ENCODE measurements around the gene ALCAM. TPM values are rescaled to one million over a fixed set of nuclear protein-coding genes. Genes with fewer than 3 reads are reported as not detected.

Gene ALCAM
- total RNA-seq, 2 experiments from 2014 or later, result 1.6 to 1.9 TPM

GRCh38 chr3:105435277-105435676 is 68.6 kb downstream of the ALCAM start:
- no peak for TF ChIP-seq CTCF (IDR thresholded peaks at IDR 0.05)
- ATAC-seq (ENCODE audit: poor library complexity) (no peak), DNase-seq (no peak)
- Histone ChIP-seq H3K27me3 (ENCODE audit: control insufficient read depth in 1 of 2, insufficient read depth in 2 of 2, low read length in 2 of 2) (no peaks in the 10 kb centered on the region), H3K36me3 (ENCODE audit: insufficient read depth, low read length) (no peaks in the 10 kb centered on the region), H3K4me1 (ENCODE audit: insufficient read depth, low read length) (no peaks in the 10 kb centered on the region), H3K4me3 (ENCODE audit: low read length) (no peak overlapping the region), H3K27ac (ENCODE audit: low read depth in 1 of 2, low read length in 2 of 2) (no peak overlapping the region), H3K9me3 (ENCODE audit: control insufficient read depth in 1 of 2, insufficient read depth in 1 of 2, low read length in 2 of 2) (peaks cover 0 to 4% of the 10 kb centered on the region in 2 experiments)
- Mint-ChIP-seq H3K4me1 (ENCODE audit: low read depth) (no peaks in the 10 kb centered on the region), H3K36me3 (ENCODE audit: low read depth) (no peaks in the 10 kb centered on the region), H3K9me3 (no peaks in the 10 kb centered on the region), H3K27me3 (peaks cover 5% of the 10 kb centered on the region), H3K27ac (no peak overlapping the region), H3K4me3 (no peak overlapping the region)
- ChIA-PET CTCF (no interaction called here), POLR2A (no interaction called here)
- intact Hi-C loops (cut with DNase I, micrococcal nuclease), result no loop called here

- Histone ChIP-seq H3K27ac (ENCODE audit: low read depth in 1 of 2, low read length in 2 of 2) (no peak overlapping the region), H3K36me3 (ENCODE audit: insufficient read depth, low read length) (no peaks in the 10 kb centered on the region), H3K27me3 (ENCODE audit: control insufficient read depth in 1 of 2, insufficient read depth in 2 of 2, low read length in 2 of 2) (no peaks in the 10 kb centered on the region), H3K9me3 (ENCODE audit: control insufficient read depth in 1 of 2, insufficient read depth in 1 of 2, low read length in 2 of 2) (peaks cover 0 to 4% of the 10 kb centered on the region in 2 experiments), H3K4me1 (ENCODE audit: insufficient read depth, low read length) (no peaks in the 10 kb centered on the region), H3K4me3 (ENCODE audit: low read length) (no peak overlapping the region)
- Mint-ChIP-seq H3K36me3 (ENCODE audit: low read depth) (no peaks in the 10 kb centered on the region), H3K9me3 (no peaks in the 10 kb centered on the region), H3K4me3 (no peak overlapping the region), H3K27me3 (no peaks in the 10 kb centered on the region), H3K27ac (no peak overlapping the region), H3K4me1 (ENCODE audit: low read depth) (no peaks in the 10 kb centered on the region)
- intact Hi-C loops (cut with DNase I, micrococcal nuclease), result no loop called here
- ATAC-seq (ENCODE audit: poor library complexity) (no peak), DNase-seq (no peak)
- ChIA-PET POLR2A (no interaction called here), CTCF (no interaction called here)
- no peak for TF ChIP-seq CTCF (IDR thresholded peaks at IDR 0.05)
Observed at GRCh38 chr3:105436687-105437086, 70.0 kb downstream of the ALCAM start.

DNA sequence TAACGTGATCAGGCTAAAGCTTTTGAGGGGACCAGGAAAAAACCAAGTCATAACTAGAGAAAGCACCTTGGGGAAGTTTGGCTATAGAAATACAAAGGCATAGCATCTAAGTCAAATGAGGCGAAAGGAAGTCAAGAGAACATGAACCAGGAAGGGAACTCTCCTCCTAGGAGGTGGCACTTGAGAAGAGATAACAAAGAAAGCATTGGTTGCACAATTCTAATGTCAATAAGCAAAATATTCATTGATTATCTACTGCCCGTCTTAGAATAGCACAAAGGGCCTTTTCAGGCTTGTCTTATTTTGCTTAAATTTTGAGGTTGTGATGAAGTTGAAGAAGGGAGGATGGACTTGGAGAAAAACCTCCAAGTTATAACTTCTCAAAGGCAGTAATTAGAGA is 73.4 kb downstream of the ALCAM start:
- H3K4me3 ChIP-seq (ENCODE audit: low read length), result no peak overlapping the region
- no peak overlapping the region for H3K4me3 Mint-ChIP-seq
- H3K27me3 Mint-ChIP-seq, result no peaks in the 10 kb centered on the region
- H3K27ac ChIP-seq (ENCODE audit: low read depth in 1 of 2, low read length in 2 of 2), result no peak overlapping the region
- H3K9me3 ChIP-seq (ENCODE audit: control insufficient read depth in 1 of 2, insufficient read depth in 1 of 2, low read length in 2 of 2), result peaks cover 0 to 4% of the 10 kb centered on the region in 2 experiments
- intact Hi-C loops (cut with DNase I, micrococcal nuclease), result no loop called here
- H3K36me3 ChIP-seq (ENCODE audit: insufficient read depth, low read length), result no peaks in the 10 kb centered on the region
- H3K27ac Mint-ChIP-seq, result no peak overlapping the region
- no peaks in the 10 kb centered on the region for H3K9me3 Mint-ChIP-seq
- H3K36me3 Mint-ChIP-seq (ENCODE audit: low read depth), result no peaks in the 10 kb centered on the region
- H3K27me3 ChIP-seq (ENCODE audit: control insufficient read depth in 1 of 2, insufficient read depth in 2 of 2, low read length in 2 of 2), result no peaks in the 10 kb centered on the region
- ChIA-PET CTCF (no interaction called here), POLR2A (no interaction called here)
- no peaks in the 10 kb centered on the region for H3K4me1 ChIP-seq (ENCODE audit: insufficient read depth, low read length)
- no peaks in the 10 kb centered on the region for H3K4me1 Mint-ChIP-seq (ENCODE audit: low read depth)
- DNase-seq, result no peak
- no peak for TF ChIP-seq CTCF (IDR thresholded peaks at IDR 0.05)
- no peak for ATAC-seq (ENCODE audit: poor library complexity)
